IMR-90 (cell line): ENCODE data around the gene DUSP16. TPM values are rescaled to one million over a fixed set of nuclear protein-coding genes. Genes with fewer than 3 reads are reported as not detected.

ENCODE experiments used
- ATAC-seq: fragments of 200-7000 bp; cut with Tn5 transposase; 2 replicates; pipeline ENCODE4 v1.9.1; 2020; ENCODE audit warnings: low read depth, mild to moderate bottlenecking, moderate library complexity
- BruUV-seq: library from RNA; stranded (reverse); fragments of 400-500 nt; replicated peaks from 2 replicates; lab custom pipeline; 2021; lab: Mats Ljungman, UMichigan
- CTCF ChIA-PET: fragments of 300-600 bp; formaldehyde crosslinking; extraction: SDS; loops from one replicate; lab custom pipeline; 2021; ENCODE audit warnings: antibody characterized with exemption; lab: Yijun Ruan, JAX
- POLR2A ChIA-PET: fragments of 300-600 bp; sonication (Branson Sonifier 250); formaldehyde crosslinking; loops from one replicate; lab custom pipeline; 2022; ENCODE audit warnings: antibody characterized with exemption; ENCODE audit not compliant: unreplicated experiment; lab: Charles Lee
- DNase-seq: peaks from one replicate; pipeline ENCODE4 v3.0.0; 2013
- H2AFZ ChIP-seq: replicated peaks from 2 replicates; pipeline ENCODE3; 2013; ENCODE audit warnings: low read length, mild to moderate bottlenecking; ENCODE audit not compliant: poor library complexity
- H2AK5ac ChIP-seq: 2 replicates; pipeline ENCODE4 v1.6.1; 2013; ENCODE audit warnings: low read depth, low read length, inconsistent platforms
- H2AK9ac ChIP-seq: replicated peaks from 2 replicates; pipeline ENCODE3; 2013; ENCODE audit warnings: mild to moderate bottlenecking, low read depth, low read length, moderate library complexity; ENCODE audit not compliant: poor library complexity
- H2BK120ac ChIP-seq: 2 replicates; pipeline ENCODE4 v1.6.1; 2013; ENCODE audit warnings: low read depth, low read length, inconsistent platforms
- H2BK15ac ChIP-seq: 3 replicates; pipeline ENCODE4 v1.6.1; 2013; ENCODE audit warnings: low read depth, low read length, inconsistent platforms
- H2BK20ac ChIP-seq: 2 replicates; pipeline ENCODE4 v1.6.1; 2013; ENCODE audit warnings: low read depth, mild to moderate bottlenecking, inconsistent platforms, low read length, moderate library complexity
- H2BK5ac ChIP-seq: 2 replicates; pipeline ENCODE4 v1.6.1; 2013; ENCODE audit warnings: mild to moderate bottlenecking, low read depth, low read length, inconsistent platforms; ENCODE audit not compliant: poor library complexity, severe bottlenecking
- H3K14ac ChIP-seq: replicated peaks from 2 replicates; pipeline ENCODE4 v1.6.1; 2013; ENCODE audit warnings: low read depth, low read length, inconsistent platforms
- H3K18ac ChIP-seq: 2 replicates; pipeline ENCODE4 v1.6.1; 2013; ENCODE audit warnings: low read depth, low read length, control low read depth
- H3K23ac ChIP-seq: 2 replicates; pipeline ENCODE4 v1.6.1; 2013; ENCODE audit warnings: low read depth, low read length, inconsistent platforms
- H3K27ac ChIP-seq: 2 replicates; pipeline ENCODE4 v1.5.1; 2013; ENCODE audit warnings: mild to moderate bottlenecking, control low read depth, low read length; ENCODE audit not compliant: insufficient read depth
- H3K27me3 ChIP-seq: 2 replicates; pipeline ENCODE4 v1.6.1; 2013; ENCODE audit warnings: low read length; ENCODE audit not compliant: control insufficient read depth, insufficient read depth
- H3K36me3 ChIP-seq: 2 replicates; pipeline ENCODE4 v1.6.1; 2013; ENCODE audit warnings: low read length, mixed read lengths; ENCODE audit not compliant: control insufficient read depth, insufficient read depth
- H3K4ac ChIP-seq: 2 replicates; pipeline ENCODE4 v1.6.1; 2013; ENCODE audit warnings: low read depth, low read length, inconsistent platforms
- H3K4me1 ChIP-seq: 2 replicates; pipeline ENCODE4 v1.6.1; 2013; ENCODE audit warnings: low read length, mixed read lengths; ENCODE audit not compliant: control insufficient read depth, insufficient read depth
- H3K4me2 ChIP-seq: 2 replicates; pipeline ENCODE4 v1.6.1; 2013; ENCODE audit warnings: low read depth, mild to moderate bottlenecking, control low read depth, low read length, moderate library complexity
- H3K4me3 ChIP-seq: 2 replicates; pipeline ENCODE4 v1.5.1; 2013; ENCODE audit warnings: low read depth, mild to moderate bottlenecking, control low read depth, low read length, moderate library complexity; ENCODE audit not compliant: insufficient read depth
- H3K56ac ChIP-seq: 2 replicates; pipeline ENCODE4 v1.6.1; 2013; ENCODE audit warnings: low read length, inconsistent platforms; ENCODE audit not compliant: insufficient read depth; ENCODE audit errors: extremely low read depth
- H3K79me1 ChIP-seq, 2 experiments: 2 replicates each; pipeline ENCODE4 v1.6.1; 2013; ENCODE audit warnings: low read length in 2 of 2, inconsistent platforms in 1 of 2, low read depth in 1 of 2
- H3K9ac ChIP-seq: 2 replicates; pipeline ENCODE4 v1.6.1; 2013; ENCODE audit warnings: low read depth, low read length, control low read depth
- H3K9me1 ChIP-seq: 2 replicates; pipeline ENCODE4 v1.6.1; 2013; ENCODE audit warnings: low read length, inconsistent platforms; ENCODE audit not compliant: insufficient read depth
- H3K9me3 ChIP-seq: 2 replicates; pipeline ENCODE4 v1.6.1; 2013; ENCODE audit warnings: low read length; ENCODE audit not compliant: control insufficient read depth, insufficient read depth
- H4K20me1 ChIP-seq: 2 replicates; pipeline ENCODE4 v1.6.1; 2013; ENCODE audit warnings: low read length, inconsistent platforms; ENCODE audit not compliant: insufficient read depth
- H4K5ac ChIP-seq: 2 replicates; pipeline ENCODE4 v1.6.1; 2013; ENCODE audit warnings: mild to moderate bottlenecking, low read depth, low read length, control low read depth
- H4K8ac ChIP-seq, 2 experiments: 2 replicates each; pipeline ENCODE4 v1.6.1; 2013; ENCODE audit warnings: low read depth in 2 of 2, low read length in 2 of 2, control low read depth in 1 of 2, inconsistent platforms in 1 of 2
- H4K91ac ChIP-seq: 2 replicates; pipeline ENCODE4 v1.6.1; 2013; ENCODE audit warnings: low read depth, low read length, inconsistent platforms; ENCODE audit not compliant: insufficient read depth
- BHLHE40 ChIP-seq: fragments of 150-350 bp; IDR thresholded peaks from 2 replicates; pipeline ENCODE4 v1.6.1; 2016; ENCODE audit warnings: mild to moderate bottlenecking, low read depth, low read length
- CTCF ChIP-seq: conservative IDR thresholded peaks from 2 replicates; pipeline ENCODE4 v1.5.1; 2012; ENCODE audit warnings: mild to moderate bottlenecking, low read depth, low read length, improper control_type of control experiment
- MAZ ChIP-seq: IDR thresholded peaks from 2 replicates; pipeline ENCODE4 v1.6.1; 2012; ENCODE audit warnings: low read depth, mild to moderate bottlenecking, low read length, improper control_type of control experiment, moderate library complexity, borderline replicate concordance
- RAD21 ChIP-seq: IDR thresholded peaks from 2 replicates; pipeline ENCODE4 v1.6.1; 2012; ENCODE audit warnings: low read length, improper control_type of control experiment
- RCOR1 ChIP-seq: IDR thresholded peaks from 2 replicates; pipeline ENCODE4 v1.6.1; 2012; ENCODE audit warnings: mild to moderate bottlenecking, low read length, improper control_type of control experiment; ENCODE audit not compliant: insufficient replicate concordance
- RFX5 ChIP-seq: IDR thresholded peaks from 2 replicates; pipeline ENCODE4 v1.8.0; 2012; ENCODE audit warnings: low read depth, mild to moderate bottlenecking, low read length, moderate library complexity
- WGBS, 2 experiments: methylation state at CpG; one replicate each; pipeline versions ENCODE4 v1.1.5 to v1.1.7; 2013; ENCODE audit warnings: missing lambda C conversion rate in 2 of 2; ENCODE audit not compliant: insufficient read length in 1 of 2; ENCODE audit errors: extremely low coverage in 2 of 2; 5-methylcytosine and 5-hydroxymethylcytosine counted together
- dilution Hi-C: fragments of 300-500 bp; cut with HindIII; formaldehyde crosslinking; loops from one replicate; pipeline ENCODE4 v1.14.3; 2018; ENCODE audit warnings: low sequenced_read_pairs; ENCODE audit not compliant: unreplicated experiment
- in situ Hi-C: fragments of 300-500 bp; cut with MboI; formaldehyde crosslinking; loops from 3 replicates; pipeline ENCODE4 v1.14.3; 2019; ENCODE audit warnings: low sequenced_read_pairs, inconsistent platforms, mixed read lengths
- intact Hi-C: fragments of 100-400 bp; cut with micrococcal nuclease; formaldehyde crosslinking; loops from 2 replicates; pipeline ENCODE4 v1.10.0; 2022
- polyA plus RNA-seq, 3 experiments: library from polyadenylated mRNA; depleted of rRNA; stranded (reverse); fragments of >200 nt; gene quantifications; 2 replicates each; pipeline ENCODE4 v1.2.3, GENCODE V29; 2012; ENCODE audit warnings: low replicate concordance in 1 of 3
- total RNA-seq: library from RNA; depleted of rRNA; stranded (reverse); fragments of >200 nt; gene quantifications from 2 replicates; pipeline ENCODE4 v1.2.3, GENCODE V29; 2012
- TF ChIP-seq, protein P1 (sequence below): fragments of 150-350 bp; IDR thresholded peaks from 2 replicates; pipeline ENCODE4 v1.6.1; 2017; ENCODE audit warnings: mild to moderate bottlenecking, antibody characterized with exemption, low read length, low read depth

The DUSP16 gene
- total and polyA plus RNA-seq, 2 of the 4 experiments (the other 2 are of a cell fraction), result 4.7 to 10.0 TPM

- H3K79me1 ChIP-seq, result peaks cover 20 to 31% of the 10 kb centered on the region in 2 experiments; a peak in 3 of 4 replicates
- no peak overlapping the region for H3K23ac ChIP-seq
- ChIA-PET POLR2A (no interaction called here), CTCF (no interaction called here)
- no peak overlapping the region for H3K14ac ChIP-seq
- H4K20me1 ChIP-seq, result no peaks in the 10 kb centered on the region
- in situ Hi-C loops (no loop called here), dilution Hi-C loops (no loop called here), intact Hi-C loops (no loop called here)
- WGBS, 2 experiments, result no CpG with 5 or more reads among the region's 9 CpGs
- peaks cover 10% of the 10 kb centered on the region for H3K4me1 ChIP-seq
- H2AK5ac ChIP-seq, result no peak overlapping the region
- TF ChIP-seq BHLHE40 (no peak), RAD21 (no peak), MAZ (no peak), RCOR1 (no peak), CTCF (no peak), RFX5 (no peak)
- TF ChIP-seq, protein P1, sequence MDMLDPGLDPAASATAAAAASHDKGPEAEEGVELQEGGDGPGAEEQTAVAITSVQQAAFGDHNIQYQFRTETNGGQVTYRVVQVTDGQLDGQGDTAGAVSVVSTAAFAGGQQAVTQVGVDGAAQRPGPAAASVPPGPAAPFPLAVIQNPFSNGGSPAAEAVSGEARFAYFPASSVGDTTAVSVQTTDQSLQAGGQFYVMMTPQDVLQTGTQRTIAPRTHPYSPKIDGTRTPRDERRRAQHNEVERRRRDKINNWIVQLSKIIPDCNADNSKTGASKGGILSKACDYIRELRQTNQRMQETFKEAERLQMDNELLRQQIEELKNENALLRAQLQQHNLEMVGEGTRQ, result no peak
- no peak overlapping the region for H3K56ac ChIP-seq
- H2BK5ac ChIP-seq, result no peak overlapping the region
- DNase-seq, result no peak
- no peak overlapping the region for H3K4me2 ChIP-seq
- no peak overlapping the region for H3K9ac ChIP-seq
- H3K27ac ChIP-seq, result no peak overlapping the region
- H4K91ac ChIP-seq, result no peak overlapping the region
- H2AK9ac ChIP-seq, result no peak overlapping the region
- H2BK20ac ChIP-seq, result no peak overlapping the region
- no peak overlapping the region for H3K18ac ChIP-seq
- H2AFZ ChIP-seq, result no peak overlapping the region
- H3K27me3 ChIP-seq, result no peaks in the 10 kb centered on the region
- no peaks in the 10 kb centered on the region for H3K9me3 ChIP-seq
- no peak overlapping the region for H4K5ac ChIP-seq
- H4K8ac ChIP-seq, result no peak overlapping the region
- no peak overlapping the region for H3K4ac ChIP-seq
- H3K4me3 ChIP-seq, result no peak overlapping the region
- no peaks in the 10 kb centered on the region for H3K36me3 ChIP-seq
- H3K9me1 ChIP-seq, result peaks cover 5% of the 10 kb centered on the region; the same call in 1 of the 2 replicates
- ATAC-seq, result no peak
- H2BK120ac ChIP-seq, result no peak overlapping the region
- H2BK15ac ChIP-seq, result no peak overlapping the region
- no TSS peak for BruUV-seq
Measured at GRCh38 chr12:12503384-12504078, 59.1 kb downstream of the DUSP16 start.
